GM18502 (cell line): Measurements from ENCODE around the gene OTUB2.

ENCODE experiments used
- ATAC-seq: cut with Tn5 transposase; IDR thresholded peaks from one replicate; pipeline ENCODE4 v1.9.1; 2021; ENCODE audit warnings: mild to moderate bottlenecking; ENCODE audit not compliant: unreplicated experiment, poor library complexity

Gene OTUB2

DNA sequence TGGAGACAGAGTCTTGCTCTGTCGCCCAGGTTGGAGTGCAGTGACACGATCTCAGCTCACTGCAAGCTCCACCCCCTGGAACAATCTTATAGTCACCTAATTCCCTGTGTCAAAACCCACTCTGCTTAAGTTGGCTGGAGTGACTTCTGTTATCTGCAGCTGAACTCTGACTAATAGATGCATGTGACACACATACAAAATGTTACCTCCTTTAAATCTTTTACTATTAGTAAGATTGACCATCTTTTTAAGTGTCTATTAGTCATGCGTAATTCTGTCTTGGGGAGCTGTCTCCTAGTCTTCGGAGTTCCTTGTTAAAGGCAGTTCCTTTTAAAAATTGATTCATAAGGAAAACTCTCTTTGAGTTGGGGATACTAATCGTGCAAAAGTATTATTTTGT, 62.4 kb downstream of the OTUB2 start:
- ATAC-seq, result no peak

DNA sequence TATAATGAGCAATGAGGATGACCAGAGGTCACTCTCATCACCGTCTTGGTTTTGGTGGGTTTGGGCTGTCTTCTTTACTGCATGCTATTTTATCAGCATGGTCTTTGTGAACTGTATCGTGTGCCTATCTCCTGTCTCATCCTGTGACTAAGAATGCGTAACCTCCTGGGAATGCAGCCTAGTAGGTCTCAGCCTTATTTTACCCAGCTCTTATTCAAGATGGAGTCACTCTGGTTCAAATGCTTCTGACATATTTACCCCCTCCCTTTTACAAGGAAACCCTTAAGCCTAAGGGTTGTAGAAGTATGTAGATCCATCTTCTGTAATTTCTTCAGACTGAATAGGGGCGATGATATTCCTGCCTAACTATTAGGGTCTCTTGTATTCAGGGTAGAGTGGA, 63.3 kb downstream of the OTUB2 start:
- no peak for ATAC-seq

DNA sequence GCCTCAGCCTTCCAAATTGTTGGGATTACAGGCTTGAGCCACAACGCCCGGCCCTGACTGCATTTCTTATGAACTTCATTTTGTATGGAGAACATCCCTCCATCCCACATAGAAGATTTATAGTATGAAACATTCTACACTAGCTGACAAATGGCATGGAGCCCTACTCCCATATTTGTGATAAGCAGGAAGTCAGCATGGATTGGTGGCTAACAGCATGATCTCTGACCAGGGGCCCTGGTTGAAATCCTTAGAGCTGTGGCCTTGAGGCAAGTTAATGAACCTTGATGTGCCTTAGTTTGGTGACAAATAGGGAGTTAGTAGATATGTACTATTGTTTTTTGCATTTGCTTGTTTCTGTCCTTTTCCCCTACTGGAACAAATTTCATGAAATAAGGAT, 67.3 kb downstream of the OTUB2 start:
- ATAC-seq, result no peak

DNA sequence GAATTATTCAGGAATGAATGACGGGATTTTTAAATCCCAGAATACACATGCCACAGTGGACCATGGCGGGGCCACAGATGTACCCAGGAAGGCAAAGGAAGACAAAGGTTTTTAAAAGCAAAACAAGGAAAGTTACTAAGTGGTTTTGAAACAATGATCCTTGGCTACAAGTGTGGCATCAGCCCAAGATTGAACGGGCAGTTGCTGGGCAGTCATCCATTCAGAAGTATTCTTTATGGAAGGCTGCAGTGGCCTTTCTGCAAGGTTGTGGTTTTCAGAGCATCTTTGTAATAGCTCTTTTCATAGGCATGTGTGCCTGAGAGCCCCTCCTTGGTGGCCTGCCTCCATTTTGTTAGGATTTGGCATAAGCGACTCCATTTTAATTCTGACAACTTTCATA, 71.0 kb downstream of the OTUB2 start:
- no peak for ATAC-seq
